ENCODE results near the gene NID2.

NID2 gene

GRCh38 chr14:52025310-52025709 is 43.5 kb downstream of the NID2 start:
- DNase-seq: no peak

- no peak for DNase-seq
These were observed 45.3 kb downstream of the NID2 start for GRCh38 chr14:52023518-52023917.

- DNase-seq: peak; percentile 9
These were observed 46.8 kb downstream of the NID2 start for GRCh38 chr14:52021957-52022600.

- DNase-seq: no peak
These were observed 47.8 kb downstream of the NID2 start for GRCh38 chr14:52020866-52021717.

DNA sequence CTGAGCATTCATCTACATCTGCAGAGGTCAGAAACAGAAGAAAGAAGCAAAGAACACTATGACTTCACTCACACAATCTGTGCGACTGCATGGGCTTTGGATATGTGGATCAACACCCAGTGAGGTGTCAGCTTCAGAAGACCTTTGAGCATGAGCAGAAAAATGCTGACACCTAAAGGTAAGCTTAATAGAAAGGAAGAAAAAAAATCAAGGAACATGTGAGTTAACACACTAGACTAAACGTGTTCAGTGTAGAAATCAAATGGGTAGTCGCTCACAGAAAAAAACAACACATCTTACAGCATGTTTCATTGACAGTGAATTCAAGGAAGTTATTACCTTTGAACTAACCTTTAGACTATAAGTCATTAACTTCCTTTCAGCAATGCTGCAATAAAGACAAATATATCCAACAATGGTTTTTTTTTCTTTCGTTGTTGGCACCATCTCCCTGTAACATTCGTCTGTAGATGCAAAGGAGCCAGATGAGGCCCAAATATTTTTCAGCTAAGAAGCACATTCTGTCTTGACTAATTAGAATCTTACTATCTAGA is 48.6 kb downstream of the NID2 start:
- no peak for DNase-seq

DNA sequence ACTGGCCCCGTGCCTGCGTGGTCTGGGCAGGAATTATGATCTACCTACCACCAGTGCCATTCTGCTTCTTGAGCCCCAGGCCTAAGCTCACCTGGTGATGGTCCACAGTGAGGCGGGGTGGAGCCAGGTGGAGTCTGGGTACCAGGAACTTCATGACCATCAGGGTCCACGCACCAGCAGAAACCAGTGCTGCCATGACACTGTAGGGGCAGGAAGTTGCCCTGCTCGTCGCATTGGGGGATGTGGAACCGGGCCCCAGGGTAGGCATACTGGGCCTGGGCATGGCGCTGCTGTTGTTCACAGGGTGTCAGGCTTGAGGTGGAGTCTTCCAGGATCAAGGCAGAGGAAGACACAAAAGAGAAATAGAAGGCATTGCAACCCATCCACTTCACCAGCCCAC is 49.9 kb downstream of the NID2 start:
- no peak for DNase-seq

GRCh38 chr14:52018252-52018651 is 50.6 kb downstream of the NID2 start:
- no peak for DNase-seq

GRCh38 chr14:52015411-52016030 is 53.3 kb downstream of the NID2 start:
- DNase-seq: no peak

GRCh38 chr14:52014601-52015267 is 54.1 kb downstream of the NID2 start:
- no peak for DNase-seq

GRCh38 chr14:52013984-52014600 is 54.8 kb downstream of the NID2 start:
- DNase-seq: peak; percentile 29

DNA sequence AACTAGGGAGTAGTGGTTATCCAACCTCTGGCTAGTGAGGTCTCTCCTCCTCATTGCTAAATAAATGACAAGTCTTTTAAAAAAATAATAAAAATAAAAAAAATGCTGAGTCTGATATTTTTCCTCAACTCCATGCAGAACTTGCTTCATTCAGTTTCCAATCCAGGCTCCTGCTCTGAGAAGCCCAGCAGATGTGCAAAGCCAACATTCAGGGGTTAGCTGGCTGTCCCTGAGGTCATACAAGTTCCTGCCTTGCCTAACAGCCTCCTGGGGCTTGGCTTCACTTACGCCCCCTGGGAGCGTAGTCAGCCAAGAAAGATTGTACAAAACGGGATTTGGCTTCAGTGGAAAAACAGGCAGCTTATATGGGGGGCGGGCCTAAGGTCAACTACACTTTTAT is 56.2 kb downstream of the NID2 start:
- DNase-seq: no peak

DNA sequence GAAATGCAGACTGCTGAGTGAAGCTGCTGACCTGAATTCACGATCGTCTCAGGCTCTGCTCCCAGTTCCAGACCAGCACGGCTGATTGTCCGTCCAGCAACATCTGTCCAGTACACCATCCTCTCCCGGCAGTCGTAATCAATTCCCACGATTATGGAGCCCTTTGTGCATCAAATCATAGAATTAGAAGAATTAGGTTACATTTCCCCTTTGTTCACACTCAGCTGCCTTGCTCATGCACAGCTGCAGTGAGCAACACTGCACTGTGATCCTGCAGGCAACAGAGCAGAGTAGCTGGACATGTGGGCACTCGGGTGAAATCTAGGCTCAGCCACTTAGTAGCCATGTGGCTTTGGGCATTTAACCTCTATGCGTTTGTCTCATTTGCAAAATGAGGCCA is 57.3 kb downstream of the NID2 start:
- DNase-seq: no peak

DNA sequence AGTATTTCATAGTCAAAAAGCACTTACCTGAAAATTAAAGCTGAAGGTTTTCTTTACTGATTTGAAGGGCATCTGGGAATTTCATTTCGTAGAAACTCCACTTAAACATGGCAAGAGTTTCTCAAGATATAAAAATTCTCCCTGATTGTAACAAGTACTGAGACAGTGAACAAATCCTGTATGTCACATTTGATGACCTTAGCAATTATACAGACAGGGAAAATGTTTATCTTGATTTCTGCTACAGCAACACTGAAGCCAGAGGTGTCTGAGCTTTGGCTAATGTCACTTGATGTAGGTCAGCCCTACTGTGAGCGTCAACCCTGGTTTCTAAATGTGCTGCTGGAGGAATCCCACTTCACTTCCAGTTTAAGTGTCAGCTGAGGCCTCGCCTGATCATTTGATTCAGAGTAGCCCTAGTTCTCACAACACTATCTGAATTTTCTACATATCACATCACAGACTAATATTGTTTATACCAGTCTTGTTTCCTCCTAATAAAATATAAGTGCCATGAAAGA is 58.6 kb downstream of the NID2 start:
- DNase-seq: no peak

DNA sequence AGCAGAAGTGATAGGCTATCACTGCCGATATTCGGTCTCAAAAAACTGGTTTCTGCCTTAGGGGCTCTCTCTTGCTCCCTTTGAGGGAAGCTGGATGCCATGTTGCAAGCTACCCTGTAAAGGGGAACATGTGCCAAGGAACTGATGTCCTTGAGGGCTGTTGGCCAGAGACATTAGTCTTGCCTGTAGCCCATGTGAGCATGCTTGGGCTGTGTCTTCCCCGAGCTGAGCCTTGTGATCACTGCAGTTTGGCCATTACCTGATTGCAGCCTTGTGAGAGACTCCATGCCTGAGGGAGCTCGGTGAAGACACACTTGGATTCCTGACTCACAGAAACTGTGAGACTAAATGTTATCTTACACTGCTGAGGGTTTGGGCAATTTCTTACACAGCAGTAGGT is 60.7 kb downstream of the NID2 start:
- DNase-seq: no peak

- DNase-seq: no peak
These were observed 61.2 kb downstream of the NID2 start for GRCh38 chr14:52007637-52008036.

DNA sequence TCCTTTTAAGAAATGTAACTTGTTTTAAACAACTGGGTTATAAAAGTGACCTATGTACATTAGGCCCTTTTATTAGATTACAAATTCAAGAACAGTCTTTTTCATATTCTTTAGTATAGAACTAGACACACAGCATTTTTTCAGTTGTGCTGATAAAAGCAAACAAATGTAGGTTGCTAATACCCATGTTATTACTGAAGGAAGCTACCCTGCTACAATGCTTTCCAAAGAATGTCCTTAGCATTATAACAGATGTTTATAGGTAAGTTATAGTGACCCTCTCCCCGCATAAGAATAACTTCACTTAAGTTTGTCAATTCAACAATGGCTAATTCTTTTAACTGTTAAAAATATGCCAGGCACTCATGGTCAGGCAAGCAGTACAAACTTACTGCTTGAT is 61.6 kb downstream of the NID2 start:
- no peak for DNase-seq

DNA sequence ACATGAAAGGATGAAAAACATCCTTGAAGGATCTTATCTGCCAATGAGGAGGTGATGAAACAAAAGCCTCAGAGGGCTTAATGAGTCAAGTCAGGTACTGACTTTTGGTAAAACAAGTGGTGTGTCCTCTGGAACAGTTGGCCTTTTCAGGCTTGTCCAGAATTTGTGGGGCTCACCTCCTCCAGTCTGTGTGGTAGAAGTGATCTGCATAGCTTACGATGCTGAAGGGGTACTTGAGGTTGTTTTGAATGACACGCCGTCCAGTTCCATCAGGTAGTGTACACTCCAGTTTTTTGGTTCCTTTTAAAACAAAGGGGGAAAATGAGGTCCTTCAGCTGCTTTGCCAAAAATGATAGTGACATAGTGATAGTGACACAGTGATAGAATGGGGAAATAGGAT is 62.5 kb downstream of the NID2 start:
- DNase-seq: no peak

DNA sequence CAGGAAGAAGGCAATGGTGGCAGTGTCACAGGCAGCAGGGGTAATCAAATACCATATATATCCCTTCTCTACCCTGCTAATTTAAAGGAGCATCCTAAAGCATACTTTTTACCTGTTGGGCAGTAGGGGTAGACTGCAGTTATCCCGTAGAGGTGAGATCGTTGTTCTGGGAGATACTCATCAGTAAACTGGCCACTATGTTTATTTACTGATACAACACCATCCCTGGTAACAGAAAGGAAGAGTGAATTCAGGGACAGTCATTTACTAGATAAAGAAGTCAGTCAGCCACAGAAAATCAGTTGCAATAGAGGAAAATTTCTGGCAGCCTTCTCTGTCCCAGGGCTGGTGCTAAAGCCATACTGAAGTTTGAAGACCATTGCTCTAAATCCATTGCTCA is 63.2 kb downstream of the NID2 start:
- no peak for DNase-seq

DNA sequence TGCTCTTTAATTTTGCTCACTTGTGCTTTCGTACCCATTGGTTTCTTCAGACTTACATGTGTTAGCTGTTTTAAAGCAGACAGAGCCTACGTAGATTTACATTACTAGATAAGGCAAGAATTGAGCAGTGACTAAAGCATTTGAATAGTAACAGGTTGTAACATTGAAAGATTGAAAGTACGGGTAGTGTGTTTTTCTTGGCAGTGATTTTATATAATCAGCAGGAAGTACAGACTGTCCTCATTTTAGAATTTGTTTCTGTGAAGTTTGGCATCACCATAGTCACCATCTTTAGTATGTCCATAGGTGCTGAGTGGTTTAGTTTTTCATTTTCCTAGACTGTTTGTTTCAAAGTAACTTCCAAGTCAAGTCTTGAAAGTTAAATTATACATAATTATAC is 65.5 kb downstream of the NID2 start:
- DNase-seq: no peak

- no peak for DNase-seq
These were observed 66.3 kb downstream of the NID2 start for GRCh38 chr14:52002542-52002941.

- no peak for DNase-seq
These were observed 68.2 kb downstream of the NID2 start for GRCh38 chr14:52000696-52001095.

DNA sequence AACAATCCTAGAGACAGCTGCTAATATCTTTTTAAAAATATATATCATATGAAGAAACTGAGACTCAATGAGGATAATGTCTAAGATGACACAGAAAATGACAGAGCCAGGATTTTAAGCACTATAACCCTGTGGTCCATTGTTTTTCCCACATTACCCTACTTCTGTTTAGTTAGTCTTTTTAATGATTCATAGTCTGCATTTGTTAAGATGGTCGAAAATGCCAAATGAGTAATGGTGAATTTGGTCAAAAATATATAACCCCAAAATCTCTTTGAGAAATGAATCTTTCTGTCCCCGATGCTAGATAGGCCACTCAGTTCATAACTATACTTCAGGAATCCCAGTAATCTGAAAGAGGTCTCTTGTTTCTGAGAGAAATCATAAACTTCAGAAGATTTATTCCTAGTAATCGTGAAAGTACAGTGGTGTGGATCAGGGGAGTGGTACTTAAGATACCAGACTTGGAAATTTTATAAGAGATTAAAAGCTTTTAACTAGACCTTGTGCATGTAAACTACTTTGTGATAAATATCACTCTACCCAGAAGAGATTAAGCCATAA is 68.8 kb downstream of the NID2 start:
- DNase-seq: no peak
